GM19372 (cell line): ENCODE results near the gene TMEFF2.

Experiments used
- ATAC-seq: cut with Tn5 transposase; IDR thresholded peaks from one replicate; pipeline ENCODE4 v1.9.1; 2021; ENCODE audit warnings: mild to moderate bottlenecking, low read depth, moderate library complexity; ENCODE audit not compliant: unreplicated experiment

Gene TMEFF2

GRCh38 chr2:191915750-191916149 is 279.0 kb downstream of the TMEFF2 start:
- ATAC-seq: no peak

- no peak for ATAC-seq
Observed at GRCh38 chr2:191913796-191914195, 280.9 kb downstream of the TMEFF2 start.

GRCh38 chr2:191912764-191913163 is 282.0 kb downstream of the TMEFF2 start:
- ATAC-seq: no peak

- no peak for ATAC-seq
Observed at GRCh38 chr2:191910518-191910917, 284.2 kb downstream of the TMEFF2 start.

GRCh38 chr2:191908874-191909273 is 285.9 kb downstream of the TMEFF2 start:
- ATAC-seq: no peak

- no peak for ATAC-seq
Observed at GRCh38 chr2:191907545-191907944, 287.2 kb downstream of the TMEFF2 start.

GRCh38 chr2:191907091-191907490 is 287.6 kb downstream of the TMEFF2 start:
- no peak for ATAC-seq

- ATAC-seq: no peak
Observed at GRCh38 chr2:191905336-191905735, 289.4 kb downstream of the TMEFF2 start.

GRCh38 chr2:191901031-191901430 is 293.7 kb downstream of the TMEFF2 start:
- no peak for ATAC-seq

- no peak for ATAC-seq
Observed at GRCh38 chr2:191899410-191899809, 295.3 kb downstream of the TMEFF2 start.
